ENCODE measurements around the gene G3BP2. TPM values are rescaled to one million over a fixed set of nuclear protein-coding genes. Genes with fewer than 3 reads are reported as not detected.
A peak's percentile ranks its signal among the peaks of the same experiment; 100 is the strongest.

The G3BP2 gene
- total and polyA plus RNA-seq, 10 of the 15 experiments (the other 5 are each of a cell fraction or from before 2014, with no cell fraction given), result 22.2 to 176 (median 102) TPM

GRCh38 chr4:75630174-75630936 lies 42.9 kb downstream of the G3BP2 start, which contains the start of gene CDKL2:
TSS of gene CDKL2 (minus strand) at chr4:75630528. CDS start at chr4:75625988, 4,540 bp downstream.
- Histone ChIP-seq H3K4me3 (peak within 1 kb of the TSS; percentile 64), H3K27me3 (replicated peaks in 1 of 2; ENCODE audit: control insufficient read depth in 2 of 2, insufficient read depth in 2 of 2, low read length in 1 of 2) (no peaks in the 10 kb centered on the region), H3K9ac (ENCODE audit: control insufficient read depth, insufficient read depth, low read length) (peak within 1 kb of the TSS; percentile 32; the same call in 1 of the 2 replicates), H3K79me2 (ENCODE audit: control insufficient read depth, insufficient read depth, low read length) (no peaks in the 10 kb centered on the region), H3K4me2 (ENCODE audit: control insufficient read depth, insufficient read depth) (peak within 1 kb of the TSS; percentile 100), H4K20me1 (ENCODE audit: control insufficient read depth, insufficient read depth) (no peaks in the 10 kb centered on the region), H3K9me3 (replicated peaks; ENCODE audit: control insufficient read depth, insufficient read depth, low read length) (no peaks in the 10 kb centered on the region), H3K4me1 (ENCODE audit: control insufficient read depth, insufficient read depth, low read length) (peaks cover 11% of the 10 kb centered on the region), H3K36me3 (ENCODE audit: control insufficient read depth in 2 of 2, insufficient read depth in 2 of 2, low read length in 1 of 2) (no peaks in the 10 kb centered on the region), H3K27ac (ENCODE audit: control insufficient read depth, insufficient read depth) (no peak within 1 kb of the TSS), H2AFZ (ENCODE audit: control insufficient read depth, low read depth, low read length) (peak within 1 kb of the TSS; percentile 97)
- under 1% methylated on average over 52 of the region's 57 CpGs for WGBS (ENCODE audit: insufficient coverage, insufficient replicate concordance, low lambda C conversion rate, missing lambda C conversion rate)
- SMC1A ChIA-PET (ENCODE audit: uncharacterized antibody, unreplicated experiment), result no interaction called here
- POLR2A ChIA-PET, result interaction anchor here (1.3 to 1.6 kb wide), 2 partner anchors 38 to 43 kb away, joined by 3 to 6 read pairs; no protein-coding TSS in a partner anchor
- FAIRE-seq (peak; percentile 44), DNase-seq (ENCODE audit: low read depth, low spot score) (peak; percentile 37), ATAC-seq (peak; percentile 99)
- in situ Hi-C loops (cut with MboI) (no loop called here), intact Hi-C loops (cut with micrococcal nuclease; ENCODE audit: unreplicated experiment) (no loop called here)
- RAD21 ChIA-PET (ENCODE audit: unreplicated experiment), result interaction anchor here (1.9 kb wide), 1 partner anchor 218 kb away, joined by 5 read pairs; no protein-coding TSS in a partner anchor
- no TSS peak for BruUV-seq (replicated peaks)
- CTCF ChIA-PET, result interaction anchor here (0.7 to 1.6 kb wide), 4 partner anchors 17 to 266 kb away, joined by 3 to 6 read pairs (median 3); partner anchors contain the start of gene USO1
- TF ChIP-seq RAD21 (IDR thresholded peaks at IDR 0.05; ENCODE audit: insufficient read depth, low read depth, low read length) (no peak), FOS (IDR thresholded peaks at IDR 0.05; ENCODE audit: borderline replicate concordance, extremely low read depth, insufficient read length) (peak; percentile 31), PKNOX1 (IDR thresholded peaks at IDR 0.05) (0 out of 2 replicates have a peak, but pooled peaks have one; percentile 23), RFX5 (IDR thresholded peaks at IDR 0.05; ENCODE audit: low read depth, low read length) (peak; percentile 68; the same call in 1 of the 2 replicates), POLR2A (IDR thresholded peaks at IDR 0.05; ENCODE audit: low read depth, low read length) (no peak), CEBPB (IDR thresholded peaks at IDR 0.05; ENCODE audit: borderline replicate concordance in 1 of 2, low read depth in 2 of 2, low read length in 2 of 2) (no peak), PAX5 (IDR thresholded peaks at IDR 0.05; ENCODE audit: borderline replicate concordance, low read depth, low read length) (peak; percentile 29; the same call in 1 of the 2 replicates), IRF3 (IDR thresholded peaks at IDR 0.05) (no peak), ZNF207 (IDR thresholded peaks at IDR 0.05; ENCODE audit: borderline replicate concordance) (no peak), NFYB (IDR thresholded peaks at IDR 0.05; ENCODE audit: insufficient read depth, low read depth, low read length) (peak; percentile 77), SMARCA5 (IDR thresholded peaks at IDR 0.05) (no peak), GABPA (IDR thresholded peaks at IDR 0.05; ENCODE audit: low read depth) (no peak), SMAD1 (IDR thresholded peaks at IDR 0.05; ENCODE audit: low read depth, partially characterized antibody) (peak; percentile 28), DPF2 (IDR thresholded peaks at IDR 0.05) (no peak), CREB1 (IDR thresholded peaks at IDR 0.05; ENCODE audit: low read depth) (0 out of 2 replicates have a peak, but pooled peaks have one; percentile 32), BHLHE40 (IDR thresholded peaks at IDR 0.05; ENCODE audit: borderline replicate concordance in 1 of 2, low read depth in 2 of 2, low read length in 1 of 2) (0 out of 4 replicates have a peak, but pooled peaks of 1 of the 2 experiments have one; percentile 43), LARP7 (IDR thresholded peaks at IDR 0.05) (no peak), SP1 (IDR thresholded peaks at IDR 0.05; ENCODE audit: low read depth, low read length) (peak; percentile 86), CHD2 (IDR thresholded peaks at IDR 0.05; ENCODE audit: borderline replicate concordance, low read depth, low read length) (0 out of 2 replicates have a peak, but pooled peaks have one; percentile 40), NR2C1 (IDR thresholded peaks at IDR 0.05) (no peak), NR2F1 (conservative IDR thresholded peaks at IDR 0.05) (0 out of 2 replicates have a peak, but pooled peaks have one; percentile 15), MYC (IDR thresholded peaks at IDR 0.05; ENCODE audit: insufficient read depth, insufficient read length, insufficient replicate concordance, low read length, severe bottlenecking) (no peak), HDGF (IDR thresholded peaks at IDR 0.05) (no peak), KDM1A (IDR thresholded peaks at IDR 0.05; ENCODE audit: borderline replicate concordance) (no peak)
